IMR-90 (cell line): ENCODE measurements around the gene TPT1. TPM values are rescaled to one million over a fixed set of nuclear protein-coding genes. Genes with fewer than 3 reads are reported as not detected.

Experiments
- ATAC-seq: fragments of 200-7000 bp; cut with Tn5 transposase; 2 replicates; pipeline ENCODE4 v1.9.1; 2020; ENCODE audit warnings: low read depth, mild to moderate bottlenecking, moderate library complexity
- BruUV-seq: library from RNA; stranded (reverse); fragments of 400-500 nt; replicated peaks from 2 replicates; lab custom pipeline; 2021; lab: Mats Ljungman, UMichigan
- CTCF ChIA-PET: fragments of 300-600 bp; formaldehyde crosslinking; extraction: SDS; loops from one replicate; lab custom pipeline; 2021; ENCODE audit warnings: antibody characterized with exemption; lab: Yijun Ruan, JAX
- POLR2A ChIA-PET: fragments of 300-600 bp; sonication (Branson Sonifier 250); formaldehyde crosslinking; loops from one replicate; lab custom pipeline; 2022; ENCODE audit warnings: antibody characterized with exemption; ENCODE audit not compliant: unreplicated experiment; lab: Charles Lee
- DNase-seq: peaks from one replicate; pipeline ENCODE4 v3.0.0; 2013
- H2AFZ ChIP-seq: replicated peaks from 2 replicates; pipeline ENCODE3; 2013; ENCODE audit warnings: low read length, mild to moderate bottlenecking; ENCODE audit not compliant: poor library complexity
- H2AK5ac ChIP-seq: 2 replicates; pipeline ENCODE4 v1.6.1; 2013; ENCODE audit warnings: low read depth, low read length, inconsistent platforms
- H2AK9ac ChIP-seq: replicated peaks from 2 replicates; pipeline ENCODE3; 2013; ENCODE audit warnings: mild to moderate bottlenecking, low read depth, low read length, moderate library complexity; ENCODE audit not compliant: poor library complexity
- H2BK120ac ChIP-seq: 2 replicates; pipeline ENCODE4 v1.6.1; 2013; ENCODE audit warnings: low read depth, low read length, inconsistent platforms
- H2BK15ac ChIP-seq: 3 replicates; pipeline ENCODE4 v1.6.1; 2013; ENCODE audit warnings: low read depth, low read length, inconsistent platforms
- H2BK20ac ChIP-seq: 2 replicates; pipeline ENCODE4 v1.6.1; 2013; ENCODE audit warnings: low read depth, mild to moderate bottlenecking, inconsistent platforms, low read length, moderate library complexity
- H2BK5ac ChIP-seq: 2 replicates; pipeline ENCODE4 v1.6.1; 2013; ENCODE audit warnings: mild to moderate bottlenecking, low read depth, low read length, inconsistent platforms; ENCODE audit not compliant: poor library complexity, severe bottlenecking
- H3K14ac ChIP-seq: replicated peaks from 2 replicates; pipeline ENCODE4 v1.6.1; 2013; ENCODE audit warnings: low read depth, low read length, inconsistent platforms
- H3K18ac ChIP-seq: 2 replicates; pipeline ENCODE4 v1.6.1; 2013; ENCODE audit warnings: low read depth, low read length, control low read depth
- H3K23ac ChIP-seq: 2 replicates; pipeline ENCODE4 v1.6.1; 2013; ENCODE audit warnings: low read depth, low read length, inconsistent platforms
- H3K27ac ChIP-seq: 2 replicates; pipeline ENCODE4 v1.5.1; 2013; ENCODE audit warnings: mild to moderate bottlenecking, control low read depth, low read length; ENCODE audit not compliant: insufficient read depth
- H3K27me3 ChIP-seq: 2 replicates; pipeline ENCODE4 v1.6.1; 2013; ENCODE audit warnings: low read length; ENCODE audit not compliant: control insufficient read depth, insufficient read depth
- H3K36me3 ChIP-seq: 2 replicates; pipeline ENCODE4 v1.6.1; 2013; ENCODE audit warnings: low read length, mixed read lengths; ENCODE audit not compliant: control insufficient read depth, insufficient read depth
- H3K4ac ChIP-seq: 2 replicates; pipeline ENCODE4 v1.6.1; 2013; ENCODE audit warnings: low read depth, low read length, inconsistent platforms
- H3K4me1 ChIP-seq: 2 replicates; pipeline ENCODE4 v1.6.1; 2013; ENCODE audit warnings: low read length, mixed read lengths; ENCODE audit not compliant: control insufficient read depth, insufficient read depth
- H3K4me2 ChIP-seq: 2 replicates; pipeline ENCODE4 v1.6.1; 2013; ENCODE audit warnings: low read depth, mild to moderate bottlenecking, control low read depth, low read length, moderate library complexity
- H3K4me3 ChIP-seq: 2 replicates; pipeline ENCODE4 v1.5.1; 2013; ENCODE audit warnings: low read depth, mild to moderate bottlenecking, control low read depth, low read length, moderate library complexity; ENCODE audit not compliant: insufficient read depth
- H3K56ac ChIP-seq: 2 replicates; pipeline ENCODE4 v1.6.1; 2013; ENCODE audit warnings: low read length, inconsistent platforms; ENCODE audit not compliant: insufficient read depth; ENCODE audit errors: extremely low read depth
- H3K79me1 ChIP-seq, 2 experiments: 2 replicates each; pipeline ENCODE4 v1.6.1; 2013; ENCODE audit warnings: low read length in 2 of 2, inconsistent platforms in 1 of 2, low read depth in 1 of 2
- H3K9ac ChIP-seq: 2 replicates; pipeline ENCODE4 v1.6.1; 2013; ENCODE audit warnings: low read depth, low read length, control low read depth
- H3K9me1 ChIP-seq: 2 replicates; pipeline ENCODE4 v1.6.1; 2013; ENCODE audit warnings: low read length, inconsistent platforms; ENCODE audit not compliant: insufficient read depth
- H3K9me3 ChIP-seq: 2 replicates; pipeline ENCODE4 v1.6.1; 2013; ENCODE audit warnings: low read length; ENCODE audit not compliant: control insufficient read depth, insufficient read depth
- H4K20me1 ChIP-seq: 2 replicates; pipeline ENCODE4 v1.6.1; 2013; ENCODE audit warnings: low read length, inconsistent platforms; ENCODE audit not compliant: insufficient read depth
- H4K5ac ChIP-seq: 2 replicates; pipeline ENCODE4 v1.6.1; 2013; ENCODE audit warnings: mild to moderate bottlenecking, low read depth, low read length, control low read depth
- H4K8ac ChIP-seq, 2 experiments: 2 replicates each; pipeline ENCODE4 v1.6.1; 2013; ENCODE audit warnings: low read depth in 2 of 2, low read length in 2 of 2, control low read depth in 1 of 2, inconsistent platforms in 1 of 2
- H4K91ac ChIP-seq: 2 replicates; pipeline ENCODE4 v1.6.1; 2013; ENCODE audit warnings: low read depth, low read length, inconsistent platforms; ENCODE audit not compliant: insufficient read depth
- BHLHE40 ChIP-seq: fragments of 150-350 bp; IDR thresholded peaks from 2 replicates; pipeline ENCODE4 v1.6.1; 2016; ENCODE audit warnings: mild to moderate bottlenecking, low read depth, low read length
- CEBPB ChIP-seq: IDR thresholded peaks from 2 replicates; pipeline ENCODE4 v1.6.1; 2012; ENCODE audit warnings: low read depth, low read length, improper control_type of control experiment
- CHD1 ChIP-seq: IDR thresholded peaks from 2 replicates; pipeline ENCODE4 v1.6.1; 2012; ENCODE audit warnings: low read depth, low read length, improper control_type of control experiment
- ELK1 ChIP-seq: fragments of 150-350 bp; IDR thresholded peaks from 2 replicates; pipeline ENCODE4 v1.6.1; 2016; ENCODE audit warnings: low read depth, mild to moderate bottlenecking, low read length, moderate library complexity, borderline replicate concordance
- FOS ChIP-seq: fragments of 150-350 bp; IDR thresholded peaks from 2 replicates; pipeline ENCODE4 v1.6.1; 2016; ENCODE audit warnings: low read depth, low read length
- MAFK ChIP-seq: IDR thresholded peaks from 2 replicates; pipeline ENCODE4 v1.6.1; 2012; ENCODE audit warnings: low read depth, low read length, improper control_type of control experiment
- MAZ ChIP-seq: IDR thresholded peaks from 2 replicates; pipeline ENCODE4 v1.6.1; 2012; ENCODE audit warnings: low read depth, mild to moderate bottlenecking, low read length, improper control_type of control experiment, moderate library complexity, borderline replicate concordance
- MXI1 ChIP-seq: IDR thresholded peaks from 2 replicates; pipeline ENCODE4 v1.6.1; 2012; ENCODE audit warnings: low read depth, mild to moderate bottlenecking, low read length, moderate library complexity, borderline replicate concordance
- NFE2L2 ChIP-seq: fragments of 150-350 bp; IDR thresholded peaks from 2 replicates; pipeline ENCODE4 v1.6.1; 2016; ENCODE audit warnings: low read depth, mild to moderate bottlenecking, low read length
- POLR2A ChIP-seq: IDR thresholded peaks from 2 replicates; pipeline ENCODE4 v1.6.1; 2012; ENCODE audit warnings: mild to moderate bottlenecking, low read depth, low read length
- RAD21 ChIP-seq: IDR thresholded peaks from 2 replicates; pipeline ENCODE4 v1.6.1; 2012; ENCODE audit warnings: low read length, improper control_type of control experiment
- RCOR1 ChIP-seq: IDR thresholded peaks from 2 replicates; pipeline ENCODE4 v1.6.1; 2012; ENCODE audit warnings: mild to moderate bottlenecking, low read length, improper control_type of control experiment; ENCODE audit not compliant: insufficient replicate concordance
- RFX5 ChIP-seq: IDR thresholded peaks from 2 replicates; pipeline ENCODE4 v1.8.0; 2012; ENCODE audit warnings: low read depth, mild to moderate bottlenecking, low read length, moderate library complexity
- SMC3 ChIP-seq: fragments of 150-350 bp; IDR thresholded peaks from 2 replicates; pipeline ENCODE4 v1.6.1; 2016; ENCODE audit warnings: low read depth, mild to moderate bottlenecking, antibody characterized with exemption, low read length, moderate library complexity
- USF2 ChIP-seq: fragments of 150-350 bp; IDR thresholded peaks from 2 replicates; pipeline ENCODE4 v1.6.1; 2017; ENCODE audit warnings: mild to moderate bottlenecking, antibody characterized with exemption, low read length, low read depth
- WGBS, 2 experiments: methylation state at CpG; one replicate each; pipeline versions ENCODE4 v1.1.5 to v1.1.7; 2013; ENCODE audit warnings: missing lambda C conversion rate in 2 of 2; ENCODE audit not compliant: insufficient read length in 1 of 2; ENCODE audit errors: extremely low coverage in 2 of 2; 5-methylcytosine and 5-hydroxymethylcytosine counted together
- dilution Hi-C: fragments of 300-500 bp; cut with HindIII; formaldehyde crosslinking; loops from one replicate; pipeline ENCODE4 v1.14.3; 2018; ENCODE audit warnings: low sequenced_read_pairs; ENCODE audit not compliant: unreplicated experiment
- in situ Hi-C: fragments of 300-500 bp; cut with MboI; formaldehyde crosslinking; loops from 3 replicates; pipeline ENCODE4 v1.14.3; 2019; ENCODE audit warnings: low sequenced_read_pairs, inconsistent platforms, mixed read lengths
- intact Hi-C: fragments of 100-400 bp; cut with micrococcal nuclease; formaldehyde crosslinking; loops from 2 replicates; pipeline ENCODE4 v1.10.0; 2022
- polyA plus RNA-seq, 3 experiments: library from polyadenylated mRNA; depleted of rRNA; stranded (reverse); fragments of >200 nt; gene quantifications; 2 replicates each; pipeline ENCODE4 v1.2.3, GENCODE V29; 2012; ENCODE audit warnings: low replicate concordance in 1 of 3
- total RNA-seq: library from RNA; depleted of rRNA; stranded (reverse); fragments of >200 nt; gene quantifications from 2 replicates; pipeline ENCODE4 v1.2.3, GENCODE V29; 2012
- TF ChIP-seq, protein P1 (sequence below): conservative IDR thresholded peaks from 2 replicates; pipeline ENCODE4 v1.5.1; 2012; ENCODE audit warnings: mild to moderate bottlenecking, low read depth, low read length, improper control_type of control experiment

Gene TPT1
- total and polyA plus RNA-seq, 2 of the 4 experiments (the other 2 are of a cell fraction) = 1,663 to 2,665 TPM

DNA sequence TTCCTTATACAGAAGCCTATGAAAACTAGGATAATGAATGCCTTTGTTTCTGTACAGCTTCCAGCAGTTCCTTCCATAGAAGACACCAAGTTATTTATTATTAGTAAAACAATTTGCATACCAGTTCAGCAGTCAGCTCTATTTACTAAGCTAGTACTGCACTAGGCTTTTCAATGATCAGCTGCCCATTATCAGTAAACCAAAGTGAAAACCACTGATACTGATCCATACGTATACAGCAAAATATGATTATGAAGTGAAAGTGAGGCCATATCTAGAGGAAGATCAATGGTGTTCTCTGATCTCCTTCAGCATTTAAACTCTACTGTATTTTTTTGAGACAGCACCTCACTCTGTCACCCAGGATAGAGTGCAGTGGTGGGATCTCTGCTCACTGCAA lies 3.2 kb downstream of the TPT1 start:
- Histone ChIP-seq H3K9me1 (peaks cover 15% of the 10 kb centered on the region), H4K20me1 (peaks cover 82% of the 10 kb centered on the region), H2AK9ac (no peak overlapping the region), H4K91ac (no peak overlapping the region), H2BK15ac (no peak overlapping the region), H2BK20ac (no peak overlapping the region), H3K4me1 (peaks cover 6% of the 10 kb centered on the region), H2AK5ac (no peak overlapping the region), H3K23ac (no peak overlapping the region), H3K79me1 (peaks cover 22 to 79% of the 10 kb centered on the region in 2 experiments), H3K27ac (no peak overlapping the region), H4K5ac (no peak overlapping the region), H3K4me2 (peak overlapping the region; percentile 8; the same call in 1 of the 2 replicates), H3K18ac (no peak overlapping the region), H3K4ac (no peak overlapping the region), H3K9ac (no peak overlapping the region), H2BK5ac (no peak overlapping the region), H3K4me3 (no peak overlapping the region), H3K27me3 (no peaks in the 10 kb centered on the region), H3K36me3 (peaks cover 45% of the 10 kb centered on the region), H2AFZ (no peak overlapping the region), H2BK120ac (no peak overlapping the region), H3K14ac (no peak overlapping the region), H3K9me3 (no peaks in the 10 kb centered on the region), H3K56ac (no peak overlapping the region), H4K8ac (no peak overlapping the region)
- TF ChIP-seq MXI1 (no peak), RFX5 (no peak), RCOR1 (no peak), RAD21 (no peak), USF2 (no peak), NFE2L2 (no peak), CHD1 (no peak), SMC3 (no peak), ELK1 (no peak), MAZ (no peak), FOS (no peak), BHLHE40 (no peak), CEBPB (no peak), MAFK (no peak), POLR2A (no peak)
- TF ChIP-seq, protein P1, sequence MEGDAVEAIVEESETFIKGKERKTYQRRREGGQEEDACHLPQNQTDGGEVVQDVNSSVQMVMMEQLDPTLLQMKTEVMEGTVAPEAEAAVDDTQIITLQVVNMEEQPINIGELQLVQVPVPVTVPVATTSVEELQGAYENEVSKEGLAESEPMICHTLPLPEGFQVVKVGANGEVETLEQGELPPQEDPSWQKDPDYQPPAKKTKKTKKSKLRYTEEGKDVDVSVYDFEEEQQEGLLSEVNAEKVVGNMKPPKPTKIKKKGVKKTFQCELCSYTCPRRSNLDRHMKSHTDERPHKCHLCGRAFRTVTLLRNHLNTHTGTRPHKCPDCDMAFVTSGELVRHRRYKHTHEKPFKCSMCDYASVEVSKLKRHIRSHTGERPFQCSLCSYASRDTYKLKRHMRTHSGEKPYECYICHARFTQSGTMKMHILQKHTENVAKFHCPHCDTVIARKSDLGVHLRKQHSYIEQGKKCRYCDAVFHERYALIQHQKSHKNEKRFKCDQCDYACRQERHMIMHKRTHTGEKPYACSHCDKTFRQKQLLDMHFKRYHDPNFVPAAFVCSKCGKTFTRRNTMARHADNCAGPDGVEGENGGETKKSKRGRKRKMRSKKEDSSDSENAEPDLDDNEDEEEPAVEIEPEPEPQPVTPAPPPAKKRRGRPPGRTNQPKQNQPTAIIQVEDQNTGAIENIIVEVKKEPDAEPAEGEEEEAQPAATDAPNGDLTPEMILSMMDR = no peak
- no peak for ATAC-seq
- BruUV-seq = no TSS peak
- no CpG with 5 or more reads among the region's 1 CpG for WGBS, 2 experiments
- ChIA-PET POLR2A (interaction anchor here (0.6 to 1.3 kb wide), 3 partner anchors 10 to 56 kb away, joined by 3 to 5 read pairs (median 4); no protein-coding TSS in a partner anchor), CTCF (no interaction called here)
- intact Hi-C loops = no loop called here
- DNase-seq = no peak
- in situ Hi-C loops = no loop called here
- dilution Hi-C loops = no loop called here
